HG03342 (cell line): ENCODE results near the gene HMG20A.

Source experiments
- ATAC-seq: cut with Tn5 transposase; IDR thresholded peaks from one replicate; pipeline ENCODE4 v1.9.1; 2021; ENCODE audit warnings: mild to moderate bottlenecking, moderate library complexity; ENCODE audit not compliant: unreplicated experiment

HMG20A gene

DNA sequence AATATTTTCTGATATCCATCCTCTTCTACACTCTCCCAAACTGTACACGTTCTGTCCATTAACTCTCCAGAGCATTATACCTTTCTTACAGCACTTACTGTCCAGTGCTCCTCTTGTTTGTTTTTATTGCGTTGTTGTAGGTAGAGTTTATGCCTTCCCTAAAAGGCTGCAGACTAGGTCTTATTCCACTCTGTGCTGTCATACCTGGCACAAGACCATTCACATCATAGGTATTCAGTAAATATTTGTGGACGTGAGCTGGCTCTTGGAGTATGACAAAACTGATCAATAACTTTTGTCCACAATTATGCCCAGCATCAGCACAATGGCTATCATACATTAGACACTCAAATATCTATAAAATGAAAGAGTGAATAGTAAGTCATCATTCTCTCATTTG, 4.4 kb downstream of the HMG20A start:
- ATAC-seq, result no peak

DNA sequence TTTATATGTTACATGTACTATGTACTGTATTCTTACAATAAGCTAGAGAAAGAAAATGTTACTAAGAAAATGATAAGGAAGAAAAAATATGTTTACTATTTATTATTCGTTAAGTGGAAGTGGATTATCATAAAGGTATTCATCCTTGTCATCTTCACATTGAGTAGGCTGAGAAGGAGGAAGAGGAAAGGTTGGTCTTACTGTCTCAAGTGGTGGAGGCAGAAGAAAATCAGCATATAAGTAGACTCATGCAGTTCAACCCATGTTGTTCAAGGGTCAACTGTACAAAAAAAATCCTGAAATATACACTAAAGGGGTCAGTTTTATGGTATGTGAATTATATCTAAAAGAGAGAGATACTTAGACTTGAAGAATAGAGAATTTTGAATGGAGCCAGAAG, 5.7 kb downstream of the HMG20A start:
- ATAC-seq, result no peak

DNA sequence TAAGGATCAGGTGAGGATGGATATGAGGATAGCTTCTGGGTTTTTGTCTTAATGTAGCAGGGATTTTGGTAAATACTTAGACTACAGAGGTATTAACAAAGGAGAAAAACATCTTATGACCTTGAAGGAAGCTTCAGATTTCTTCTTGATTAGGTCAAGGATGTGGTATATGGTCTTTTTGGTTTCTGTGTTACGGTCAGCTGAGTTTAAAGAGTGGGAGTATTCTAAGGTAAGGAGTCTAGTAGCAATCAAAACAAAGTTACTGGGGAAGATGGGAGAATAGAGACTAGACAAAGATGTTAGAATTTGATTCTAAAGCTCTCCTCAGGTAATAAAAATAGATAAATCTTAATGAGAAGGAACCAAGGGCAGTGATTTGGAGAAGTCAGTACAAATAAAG, 6.2 kb downstream of the HMG20A start:
- ATAC-seq, result no peak

DNA sequence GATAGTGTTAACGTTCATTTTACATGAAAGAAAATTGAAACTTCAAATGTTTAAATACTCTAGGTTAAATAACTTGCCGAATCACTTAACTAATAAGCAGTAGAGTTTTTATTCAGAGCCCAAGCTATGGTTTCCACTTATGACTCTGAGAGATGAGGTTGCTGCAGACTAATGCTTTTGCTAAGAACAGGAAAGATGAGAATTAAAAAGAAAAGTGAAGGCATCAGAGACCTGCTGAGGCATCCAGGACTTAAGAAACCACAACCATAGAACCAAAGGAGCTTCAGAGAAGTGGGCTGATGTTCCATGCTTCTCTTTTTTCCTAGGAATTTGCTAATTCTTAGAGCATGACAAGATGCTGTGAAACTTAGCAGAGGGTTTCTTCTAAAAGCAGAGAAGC, 9.5 kb downstream of the HMG20A start:
- ATAC-seq, result no peak

DNA sequence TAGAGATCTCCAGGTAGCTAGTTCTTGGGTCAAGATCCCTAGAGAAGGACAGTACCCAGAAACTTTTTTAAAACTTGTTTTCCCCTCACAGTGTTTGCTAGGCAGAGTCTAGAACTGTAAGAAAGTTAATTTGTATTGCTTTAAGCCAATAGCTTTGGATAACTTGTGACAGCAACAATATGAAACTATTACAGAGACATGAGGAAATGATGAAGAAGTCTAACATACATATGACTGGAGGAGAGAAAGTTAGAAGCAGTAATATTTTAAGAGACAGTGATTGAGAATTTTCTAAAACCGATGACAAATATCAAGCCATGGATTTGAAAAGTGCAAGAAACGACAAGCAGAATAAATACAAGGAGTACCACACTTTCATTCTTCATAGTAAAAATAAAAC, 10.0 kb downstream of the HMG20A start:
- no peak for ATAC-seq

DNA sequence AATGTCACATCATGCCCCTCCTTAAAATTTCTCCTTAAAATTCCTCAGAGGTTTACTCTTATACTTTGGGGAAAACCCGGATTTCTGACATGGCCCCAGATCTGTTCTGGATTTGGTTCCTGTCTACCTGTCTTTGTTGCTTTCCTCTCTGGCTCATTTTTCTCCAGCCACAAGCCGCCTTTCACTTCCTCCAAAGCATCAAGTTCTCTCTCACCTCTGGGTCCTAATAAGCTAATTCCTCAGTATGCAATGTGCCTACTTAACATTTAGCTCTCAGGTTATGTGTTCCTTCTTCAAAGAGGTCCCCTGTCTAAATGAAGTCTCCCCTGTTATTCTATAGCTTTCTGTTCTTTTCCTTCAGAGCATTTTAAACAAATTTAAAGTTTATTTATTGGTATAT, 16.1 kb downstream of the HMG20A start:
- ATAC-seq, result no peak

DNA sequence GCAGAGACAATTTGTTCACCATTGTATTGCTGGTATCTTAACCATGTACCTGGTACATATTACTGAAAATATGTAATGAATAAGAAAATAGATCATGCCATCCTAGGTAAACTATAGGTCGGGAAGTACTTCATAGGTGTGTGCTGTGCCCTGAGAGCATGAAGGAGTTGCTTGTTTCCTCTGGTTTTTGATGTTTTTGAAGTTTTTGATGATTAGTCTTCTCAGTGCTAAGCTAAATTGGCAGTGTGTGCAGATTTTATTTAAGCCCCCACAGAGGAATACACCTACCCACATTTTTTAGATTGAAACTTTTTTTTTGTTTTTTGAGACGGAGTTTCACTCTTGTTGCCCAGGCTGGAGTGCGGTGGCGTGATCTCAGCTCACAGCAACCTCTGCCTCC, 16.6 kb downstream of the HMG20A start:
- ATAC-seq, result no peak

DNA sequence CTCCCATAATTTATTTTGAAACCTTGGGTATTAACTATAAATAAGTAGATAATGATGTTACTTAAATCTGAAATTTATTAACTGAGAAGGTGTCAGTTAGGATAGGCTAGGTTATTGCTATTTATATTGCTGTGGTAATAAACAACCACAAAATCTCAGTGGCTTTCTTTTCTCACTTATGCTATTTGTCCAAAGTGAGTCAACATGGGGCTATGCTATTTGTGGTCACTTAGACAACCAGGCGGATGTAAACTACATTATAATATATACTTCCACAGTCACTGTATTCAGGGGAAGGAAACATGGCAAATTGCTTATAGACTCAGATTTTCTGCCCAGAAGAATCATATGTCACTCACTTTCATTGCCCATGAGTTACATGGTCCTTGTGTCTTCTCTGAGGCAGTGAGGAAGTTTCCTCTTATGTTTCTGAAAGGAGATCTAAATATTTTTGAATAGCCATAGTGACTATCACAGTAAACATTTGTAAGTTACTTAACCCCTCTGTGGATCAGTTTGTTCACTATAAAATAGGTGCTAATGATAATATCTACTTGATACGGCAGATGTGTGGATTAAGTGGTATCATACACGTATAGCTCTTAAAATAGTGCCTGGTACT, 19.8 kb downstream of the HMG20A start:
- ATAC-seq, result peak; percentile 82

DNA sequence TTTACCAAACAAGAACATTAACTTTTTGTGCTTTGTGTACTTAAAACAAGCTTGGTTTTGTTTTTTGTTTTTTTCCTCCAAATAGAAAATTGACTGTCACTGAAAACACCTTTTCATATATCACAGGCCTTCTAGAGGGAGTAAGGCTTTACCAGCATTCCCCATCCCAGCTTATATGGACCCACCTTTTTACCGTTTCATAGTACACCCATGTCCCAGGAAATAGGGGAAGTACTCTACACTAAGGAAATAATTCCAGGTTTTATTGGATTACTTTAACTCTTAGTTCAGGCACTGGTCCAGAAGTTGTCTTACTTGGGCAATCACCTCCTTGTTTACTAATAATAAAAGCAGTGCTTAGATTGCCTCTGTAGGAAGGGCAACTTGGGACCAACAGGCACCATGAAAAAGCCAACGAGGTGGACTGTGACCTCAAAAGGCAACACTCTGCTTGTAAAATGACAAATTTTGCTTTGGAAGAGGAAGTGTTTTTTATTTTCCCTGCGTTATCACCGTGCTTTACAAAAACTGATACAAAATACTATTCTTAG, 26.2 kb downstream of the HMG20A start:
- ATAC-seq, result no peak

DNA sequence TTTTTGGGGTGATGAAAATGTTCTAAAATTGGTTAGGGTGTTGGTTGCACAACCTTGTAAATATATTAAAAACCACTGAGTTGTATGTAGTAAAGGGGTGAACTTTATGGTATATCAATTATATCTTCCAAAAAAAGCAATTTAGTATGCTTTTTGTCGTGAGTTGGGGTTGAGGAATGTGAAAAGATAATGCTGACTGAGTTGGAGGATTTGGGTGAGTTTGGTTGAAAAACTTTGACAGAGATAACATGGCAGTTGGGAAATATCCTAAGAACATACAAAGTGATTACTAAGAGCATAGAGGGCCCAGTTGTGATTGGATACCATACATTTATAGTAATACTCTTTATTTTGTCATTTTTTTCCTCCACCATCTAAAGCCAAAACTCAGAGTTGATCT, 33.6 kb downstream of the HMG20A start:
- ATAC-seq, result no peak

DNA sequence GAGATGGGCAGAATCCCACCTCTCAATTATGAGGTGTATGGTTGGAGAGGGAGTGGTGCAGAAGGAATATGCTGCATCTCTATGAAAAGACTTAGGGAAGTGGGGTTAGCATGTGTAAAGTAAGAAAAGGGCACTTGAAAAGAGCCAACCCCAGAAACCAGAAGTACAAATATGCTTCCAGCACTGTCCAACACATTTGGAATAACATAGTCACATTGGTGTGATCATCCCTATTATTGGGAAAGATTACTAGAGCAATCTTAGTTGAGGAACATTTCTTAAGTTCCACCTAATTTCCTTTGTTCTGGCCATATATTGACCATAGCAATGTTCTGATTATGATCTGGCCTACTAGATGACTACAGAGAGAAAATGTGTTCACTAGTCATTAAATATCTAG, 34.3 kb downstream of the HMG20A start:
- no peak for ATAC-seq

DNA sequence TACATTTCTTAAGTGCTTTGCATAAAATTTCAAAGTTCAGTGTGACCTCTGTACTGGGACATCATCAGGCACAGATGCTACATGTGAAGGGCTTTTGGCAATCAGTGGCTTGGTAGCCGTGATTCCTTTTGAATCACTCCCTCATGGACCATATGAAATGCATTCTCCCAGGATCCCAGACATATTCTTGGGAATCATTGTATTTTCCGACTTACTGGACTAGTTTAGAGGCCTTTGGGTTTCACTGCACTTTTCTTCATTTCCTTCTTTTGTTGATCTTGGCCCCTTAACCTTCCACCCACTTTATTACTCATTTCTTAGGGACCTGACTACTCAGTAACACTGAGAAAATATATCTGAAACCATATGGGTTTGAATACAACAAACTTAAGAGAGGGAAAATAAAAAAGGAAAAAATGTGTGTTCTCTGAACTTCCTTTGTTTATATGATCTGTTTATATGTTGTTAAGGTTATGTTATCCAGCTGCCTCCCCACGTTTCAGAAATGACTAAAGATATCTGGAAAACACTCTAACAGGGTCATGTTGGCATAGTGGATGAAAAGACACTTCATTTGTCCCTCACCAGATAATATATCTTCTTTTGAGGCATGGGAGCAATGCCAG, 35.1 kb downstream of the HMG20A start:
- no peak for ATAC-seq

DNA sequence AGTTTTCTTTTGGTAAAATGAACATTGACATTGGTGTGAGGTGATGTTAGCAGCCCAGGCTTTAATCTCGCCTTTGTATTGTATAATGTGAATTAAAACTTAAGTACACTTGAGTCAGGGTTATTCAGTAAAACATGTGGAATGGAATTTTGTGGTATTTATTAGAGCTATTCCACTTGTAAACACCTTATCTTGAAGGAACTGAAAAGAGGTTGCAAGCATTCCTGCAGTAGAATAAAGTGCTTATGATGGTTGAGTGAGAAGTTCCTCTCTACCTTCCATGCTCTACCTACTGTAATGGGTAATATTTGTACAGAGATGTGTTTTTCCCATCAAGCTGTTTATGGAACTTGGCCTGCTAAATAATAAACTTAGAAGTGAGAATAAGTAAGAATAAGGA, 36.1 kb downstream of the HMG20A start:
- ATAC-seq, result no peak

DNA sequence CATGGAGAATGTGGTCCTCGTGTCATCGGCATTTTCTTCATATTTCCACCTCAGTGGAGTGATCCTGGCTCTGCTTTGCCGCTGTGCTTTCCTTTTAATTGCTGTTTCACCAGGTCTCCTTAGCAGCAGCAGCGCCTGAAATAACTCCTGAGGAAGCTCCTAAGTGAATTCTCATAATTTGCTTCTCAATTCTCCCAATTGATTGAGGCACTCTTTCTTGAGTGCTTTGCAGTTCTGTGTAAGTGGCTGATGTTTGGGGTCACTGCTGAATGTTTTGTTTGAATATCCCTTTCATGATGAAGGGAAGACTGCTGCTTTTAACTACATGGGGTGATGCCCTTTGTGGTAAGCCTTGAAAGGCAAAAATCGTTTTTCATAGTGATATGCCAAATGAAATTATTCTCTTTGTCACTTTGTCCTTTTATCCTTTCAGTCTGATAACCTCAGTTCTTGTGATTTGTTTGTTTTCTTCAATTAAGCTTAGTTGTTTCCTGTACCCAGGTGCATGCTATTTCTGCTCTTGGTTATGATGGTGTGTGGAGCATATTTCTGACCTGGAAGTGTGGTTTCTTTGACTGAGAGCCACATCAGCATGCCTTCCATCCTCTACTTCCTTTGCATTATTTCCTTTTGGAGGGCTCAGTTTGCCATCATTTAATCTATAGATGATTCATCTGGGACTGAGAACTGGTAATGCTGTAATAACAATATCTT, 36.7 kb downstream of the HMG20A start:
- ATAC-seq, result no peak

DNA sequence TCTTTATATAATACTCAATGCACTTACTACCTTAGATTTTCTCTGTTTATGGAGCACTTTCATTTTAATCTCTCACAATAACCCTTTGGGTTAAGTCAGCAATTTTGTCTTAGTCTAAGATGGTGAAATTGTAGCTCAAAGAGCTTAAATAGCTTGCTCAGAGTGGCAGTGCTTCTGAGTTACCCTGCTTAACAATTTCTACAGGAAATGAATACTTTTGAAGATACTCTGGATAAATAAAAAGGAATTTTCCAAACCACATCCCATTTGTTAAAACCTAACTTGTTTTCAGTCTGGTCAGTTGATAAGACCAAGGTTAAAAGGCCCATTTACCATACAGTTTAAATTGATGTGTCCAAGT, 37.2 kb downstream of the HMG20A start:
- no peak for ATAC-seq

DNA sequence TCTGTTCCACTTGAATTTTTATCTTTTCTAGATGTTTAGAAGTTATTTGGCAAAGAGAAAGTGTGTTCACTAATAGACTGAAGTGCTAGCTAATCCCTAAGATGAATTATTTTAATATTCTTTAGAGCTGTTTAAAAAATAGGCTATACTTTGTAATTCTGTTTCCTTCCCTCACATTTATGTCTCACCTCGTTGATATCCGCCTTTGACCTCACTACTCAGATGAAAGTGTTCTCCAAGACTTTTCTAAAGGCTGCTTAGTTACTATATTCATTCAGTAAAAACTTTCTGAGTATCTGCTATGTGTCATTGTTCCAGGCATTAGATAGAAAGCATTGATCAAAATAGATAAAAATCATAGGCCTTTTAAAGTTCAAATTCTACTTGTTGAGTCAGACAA, 38.3 kb downstream of the HMG20A start:
- no peak for ATAC-seq

DNA sequence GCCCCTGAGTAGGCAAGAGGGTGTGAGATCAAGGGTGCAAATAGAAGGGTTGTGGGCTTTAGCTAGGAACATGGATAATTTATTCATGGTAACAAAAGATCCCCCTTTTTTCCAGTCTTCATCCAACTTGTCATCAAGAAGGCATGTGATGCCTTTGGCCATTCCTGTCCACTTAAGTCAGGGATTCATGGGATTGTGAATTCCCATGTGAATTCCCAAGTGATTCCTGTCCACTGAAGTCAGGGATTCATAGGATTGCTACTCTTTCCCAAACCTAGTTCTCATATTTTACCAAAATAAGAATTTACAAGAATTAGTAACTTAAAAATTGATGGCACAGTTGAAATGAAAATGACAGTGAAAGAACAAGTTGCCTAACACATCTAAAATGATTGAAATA, 40.8 kb downstream of the HMG20A start:
- ATAC-seq, result no peak

DNA sequence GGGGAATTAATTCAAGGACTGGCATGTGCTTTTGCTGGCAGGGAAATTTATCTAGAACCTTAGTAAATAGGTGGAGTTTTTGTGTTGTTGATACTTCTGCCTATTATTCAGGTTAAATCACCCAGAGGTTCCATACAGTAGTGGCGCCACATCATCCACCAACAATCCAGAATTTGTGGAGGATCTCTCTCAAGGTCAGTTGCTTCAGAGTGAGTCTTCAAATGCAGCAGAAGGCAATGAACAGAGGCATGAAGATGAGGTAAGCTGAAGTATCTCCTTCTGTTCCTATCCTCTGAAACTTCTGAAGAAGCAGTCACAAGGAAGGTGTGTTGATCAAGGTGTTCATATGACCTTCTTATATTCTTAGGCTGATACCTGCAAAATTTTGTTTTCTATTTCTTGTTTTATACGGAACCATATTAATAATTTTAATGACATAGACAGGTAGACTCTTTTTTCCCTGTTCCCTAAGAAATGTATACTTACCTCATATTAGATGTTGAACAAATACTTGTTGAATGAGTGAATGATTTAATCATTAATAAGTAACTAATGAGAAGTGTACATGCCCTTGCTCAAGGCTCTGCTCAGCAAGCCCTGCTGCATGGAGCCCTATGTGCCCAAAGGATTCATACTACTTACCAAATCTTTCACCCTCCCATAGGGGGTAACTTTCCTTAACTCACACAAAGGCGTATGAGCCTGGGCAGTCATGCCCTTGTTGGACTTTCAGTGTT, 43.6 kb downstream of the HMG20A start:
- ATAC-seq, result no peak

DNA sequence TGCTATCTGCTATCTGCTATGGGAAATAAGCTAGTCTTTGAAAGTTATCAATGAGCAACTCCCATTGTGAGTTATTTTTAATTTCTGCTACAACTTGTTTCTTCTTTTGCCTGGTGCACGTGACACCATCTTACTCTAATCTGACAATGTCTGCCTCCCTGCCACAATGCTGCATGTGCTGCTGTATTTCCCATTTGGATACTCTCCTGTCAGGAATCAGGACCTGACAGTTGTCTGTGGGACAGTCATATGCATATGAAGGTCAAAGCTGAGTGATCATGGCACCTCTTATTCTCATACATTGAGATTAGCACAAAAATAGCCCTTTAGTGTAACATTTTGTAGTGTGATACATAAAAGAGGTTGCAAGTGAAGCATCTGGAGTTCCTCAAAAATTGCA, 45.8 kb downstream of the HMG20A start:
- no peak for ATAC-seq

DNA sequence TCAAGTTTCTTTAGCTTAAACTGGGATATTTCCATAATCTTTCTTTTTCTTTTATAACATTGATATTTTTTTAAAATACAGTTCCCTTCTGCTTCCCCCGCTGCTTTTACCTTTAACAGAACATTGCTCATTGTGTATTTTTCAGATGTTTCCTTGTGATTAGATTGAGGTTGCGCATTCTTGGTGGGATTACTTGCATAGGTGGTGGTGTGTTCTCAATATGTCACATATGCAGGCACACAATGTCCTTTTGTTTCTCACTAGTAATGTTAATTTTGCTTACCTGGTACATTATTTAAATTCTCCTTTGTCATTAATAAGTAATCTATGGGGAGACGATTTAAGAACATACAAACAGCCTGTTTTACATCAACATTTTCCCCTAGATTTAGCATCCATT, 48.2 kb downstream of the HMG20A start:
- ATAC-seq, result no peak

DNA sequence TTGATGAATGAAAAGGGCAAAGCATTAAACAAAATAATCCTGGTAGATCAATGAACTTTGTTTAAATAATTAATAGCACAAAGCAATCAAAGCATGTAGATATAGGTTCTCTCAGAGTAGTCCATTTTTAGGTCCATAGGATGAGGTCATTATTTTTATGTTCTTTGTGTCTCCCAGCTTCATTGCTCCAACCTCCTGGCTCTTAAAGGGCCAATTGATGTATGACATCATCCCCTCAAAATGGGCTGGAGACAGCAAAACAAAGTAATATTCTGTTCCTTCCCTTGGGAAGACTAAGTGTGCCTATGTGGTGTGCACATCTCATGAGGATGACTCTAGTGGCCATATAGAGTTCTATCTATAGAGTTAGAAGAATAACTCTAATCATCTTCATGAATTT, 49.5 kb downstream of the HMG20A start:
- no peak for ATAC-seq

DNA sequence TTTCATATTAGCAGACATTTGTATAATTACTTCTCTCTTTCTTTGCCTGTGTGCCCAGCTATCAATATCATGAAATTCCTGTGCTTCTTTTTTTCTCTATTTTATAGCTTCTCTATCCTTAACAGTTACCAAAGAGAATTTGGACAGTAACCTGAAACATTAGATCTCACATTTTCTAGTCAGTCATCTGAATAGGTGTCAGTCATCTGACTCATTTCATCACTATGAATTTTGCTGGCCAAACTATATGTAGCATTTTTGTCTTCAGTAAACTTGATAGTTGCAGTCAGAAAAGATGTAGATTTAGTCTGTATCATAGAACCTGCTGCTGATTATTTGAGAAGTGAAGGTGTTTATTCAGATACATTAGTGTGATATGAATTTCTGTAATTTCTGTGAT, 52.6 kb downstream of the HMG20A start:
- no peak for ATAC-seq
